Measurements from ENCODE around the gene GRWD1.

Gene GRWD1

GRCh38 chr19:48477067-48477685 is 31.4 kb downstream of the GRWD1 start:
- TF ChIP-seq, protein P1, sequence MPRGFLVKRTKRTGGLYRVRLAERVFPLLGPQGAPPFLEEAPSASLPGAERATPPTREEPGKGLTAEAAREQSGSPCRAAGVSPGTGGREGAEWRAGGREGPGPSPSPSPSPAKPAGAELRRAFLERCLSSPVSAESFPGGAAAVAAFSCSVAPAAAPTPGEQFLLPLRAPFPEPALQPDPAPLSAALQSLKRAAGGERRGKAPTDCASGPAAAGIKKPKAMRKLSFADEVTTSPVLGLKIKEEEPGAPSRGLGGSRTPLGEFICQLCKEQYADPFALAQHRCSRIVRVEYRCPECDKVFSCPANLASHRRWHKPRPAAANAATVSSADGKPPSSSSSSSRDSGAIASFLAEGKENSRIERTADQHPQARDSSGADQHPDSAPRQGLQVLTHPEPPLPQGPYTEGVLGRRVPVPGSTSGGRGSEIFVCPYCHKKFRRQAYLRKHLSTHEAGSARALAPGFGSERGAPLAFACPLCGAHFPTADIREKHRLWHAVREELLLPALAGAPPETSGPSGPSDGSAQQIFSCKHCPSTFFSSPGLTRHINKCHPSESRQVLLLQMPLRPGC (tag by site-specific recombination; IDR thresholded peaks at IDR 0.05) = no peak
- TF ChIP-seq ZNF37A (tag by site-specific recombination; IDR thresholded peaks at IDR 0.05) (no peak), KLF1 (tag by site-specific recombination; IDR thresholded peaks at IDR 0.05) (no peak), REPIN1 (tag by site-specific recombination; IDR thresholded peaks at IDR 0.05; ENCODE audit: low read depth) (no peak), PRDM2 (tag by site-specific recombination; IDR thresholded peaks at IDR 0.05; ENCODE audit: borderline replicate concordance) (no peak), ZNF184 (tag by site-specific recombination; IDR thresholded peaks at IDR 0.05) (no peak), SCRT1 (tag by site-specific recombination; IDR thresholded peaks at IDR 0.05; ENCODE audit: borderline replicate concordance) (no peak), ZNF488 (tag by site-specific recombination; IDR thresholded peaks at IDR 0.05) (no peak), ZNF146 (tag by site-specific recombination; IDR thresholded peaks at IDR 0.05) (no peak), ZNF558 (tag by site-specific recombination; IDR thresholded peaks at IDR 0.05) (no peak), SP3 (tag by site-specific recombination; IDR thresholded peaks at IDR 0.05) (no peak), ZNF2 (tag by site-specific recombination; IDR thresholded peaks at IDR 0.05) (no peak), HOXC10 (CRISPR knock-in tag; IDR thresholded peaks at IDR 0.05) (no peak), BCL11B (tag by site-specific recombination; IDR thresholded peaks at IDR 0.05; ENCODE audit: low read depth) (no peak), ZNF48 (tag by site-specific recombination; IDR thresholded peaks at IDR 0.05) (no peak), ZBTB48 (tag by site-specific recombination; IDR thresholded peaks at IDR 0.05) (no peak), ZNF248 (tag by site-specific recombination; IDR thresholded peaks at IDR 0.05) (no peak), ZNF391 (tag by site-specific recombination; IDR thresholded peaks at IDR 0.05; ENCODE audit: borderline replicate concordance, low read depth) (no peak)
- TF ChIP-seq, protein P2, sequence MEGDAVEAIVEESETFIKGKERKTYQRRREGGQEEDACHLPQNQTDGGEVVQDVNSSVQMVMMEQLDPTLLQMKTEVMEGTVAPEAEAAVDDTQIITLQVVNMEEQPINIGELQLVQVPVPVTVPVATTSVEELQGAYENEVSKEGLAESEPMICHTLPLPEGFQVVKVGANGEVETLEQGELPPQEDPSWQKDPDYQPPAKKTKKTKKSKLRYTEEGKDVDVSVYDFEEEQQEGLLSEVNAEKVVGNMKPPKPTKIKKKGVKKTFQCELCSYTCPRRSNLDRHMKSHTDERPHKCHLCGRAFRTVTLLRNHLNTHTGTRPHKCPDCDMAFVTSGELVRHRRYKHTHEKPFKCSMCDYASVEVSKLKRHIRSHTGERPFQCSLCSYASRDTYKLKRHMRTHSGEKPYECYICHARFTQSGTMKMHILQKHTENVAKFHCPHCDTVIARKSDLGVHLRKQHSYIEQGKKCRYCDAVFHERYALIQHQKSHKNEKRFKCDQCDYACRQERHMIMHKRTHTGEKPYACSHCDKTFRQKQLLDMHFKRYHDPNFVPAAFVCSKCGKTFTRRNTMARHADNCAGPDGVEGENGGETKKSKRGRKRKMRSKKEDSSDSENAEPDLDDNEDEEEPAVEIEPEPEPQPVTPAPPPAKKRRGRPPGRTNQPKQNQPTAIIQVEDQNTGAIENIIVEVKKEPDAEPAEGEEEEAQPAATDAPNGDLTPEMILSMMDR (tag by site-specific recombination; IDR thresholded peaks at IDR 0.05) = no peak
- Histone ChIP-seq H3K27ac (ENCODE audit: extremely low read depth, low read depth, low read length) (no peak overlapping the region), H3K4me1 (ENCODE audit: control insufficient read depth, insufficient read depth, low read length) (no peaks in the 10 kb centered on the region), H3K9me3 (ENCODE audit: control insufficient read depth, insufficient read depth, low read depth, low read length) (no peaks in the 10 kb centered on the region), H3K4me3 (ENCODE audit: low read depth, low read length) (no peak overlapping the region), H3K36me3 (ENCODE audit: control insufficient read depth in 2 of 2, insufficient read depth in 1 of 2, low read length in 2 of 2) (peaks cover 38 to 79% of the 10 kb centered on the region in 2 experiments)
- ChIA-PET POLR2A (interaction anchor here (2.1 to 3.1 kb wide), 2 partner anchors 11 to 16 kb away, joined by 8 read pairs; no protein-coding TSS in a partner anchor), CTCF (no interaction called here)

Measured in HEK293 (cell line).